ENCODE results near the gene COL9A2.

COL9A2 gene

GRCh38 chr1:40360631-40361030, 43.5 kb upstream of the COL9A2 start:
- Histone ChIP-seq H3K79me2 (ENCODE audit: insufficient read depth, low read length) (no peaks in the 10 kb centered on the region), H3K4me2 (ENCODE audit: low read depth, low read length, poor library complexity, severe bottlenecking) (no peak overlapping the region), H3K27ac (ENCODE audit: low read depth, low read length) (no peak overlapping the region), H3K36me3 (ENCODE audit: low read length) (no peaks in the 10 kb centered on the region), H4K20me1 (ENCODE audit: low read depth, low read length) (no peaks in the 10 kb centered on the region), H3K27me3 (ENCODE audit: low read length) (no peaks in the 10 kb centered on the region), H3K4me3 (ENCODE audit: insufficient read depth, low read length, poor library complexity, severe bottlenecking) (no peak overlapping the region), H3K9me2 (replicated peaks; ENCODE audit: insufficient read depth, low read length) (no peaks in the 10 kb centered on the region), H3F3A (ENCODE audit: insufficient read depth) (no peaks in the 10 kb centered on the region), H3K9ac (ENCODE audit: low read length) (no peak overlapping the region), H2AFZ (ENCODE audit: low read depth, low read length, severe bottlenecking) (no peak overlapping the region), H3K9me3 (ENCODE audit: insufficient read depth, low read length) (peaks cover 9% of the 10 kb centered on the region; the same call in 1 of the 2 replicates)
- TF ChIP-seq EZH2phosphoT487 (conservative IDR thresholded peaks at IDR 0.05; ENCODE audit: low read length) (no peak), CTCF (IDR thresholded peaks at IDR 0.05; ENCODE audit: insufficient read depth, low read length, poor library complexity, severe bottlenecking) (no peak)

DNA sequence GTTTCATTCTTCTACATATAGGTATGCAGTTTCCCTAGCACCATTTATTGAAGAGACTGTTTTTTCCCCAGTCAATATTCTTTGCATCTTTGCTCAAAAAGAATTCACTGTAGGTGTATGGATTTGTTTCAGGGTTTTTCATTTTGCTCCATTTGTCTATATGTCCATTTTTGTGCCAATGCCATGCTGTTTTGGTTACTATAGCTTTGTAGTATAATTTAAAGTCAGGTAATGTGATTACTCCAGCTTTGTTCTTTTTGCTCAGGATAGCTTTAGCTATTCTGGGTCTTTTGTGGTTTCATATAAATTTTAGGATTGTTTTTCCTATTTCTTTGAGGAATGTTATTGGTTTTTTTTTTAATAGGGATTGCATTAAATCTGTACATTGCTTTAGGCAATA, 40.5 kb upstream of the COL9A2 start:
- Histone ChIP-seq H4K20me1 (ENCODE audit: low read depth, low read length) (no peaks in the 10 kb centered on the region), H3K79me2 (ENCODE audit: insufficient read depth, low read length) (no peaks in the 10 kb centered on the region), H3K9ac (ENCODE audit: low read length) (no peak overlapping the region), H3K4me3 (ENCODE audit: insufficient read depth, low read length, poor library complexity, severe bottlenecking) (no peak overlapping the region), H3K9me3 (ENCODE audit: insufficient read depth, low read length) (peaks cover 9% of the 10 kb centered on the region; the same call in 1 of the 2 replicates), H3K27me3 (ENCODE audit: low read length) (no peaks in the 10 kb centered on the region), H3K4me2 (ENCODE audit: low read depth, low read length, poor library complexity, severe bottlenecking) (no peak overlapping the region), H3K36me3 (ENCODE audit: low read length) (no peaks in the 10 kb centered on the region), H3K27ac (ENCODE audit: low read depth, low read length) (no peak overlapping the region), H3K9me2 (replicated peaks; ENCODE audit: insufficient read depth, low read length) (no peaks in the 10 kb centered on the region), H2AFZ (ENCODE audit: low read depth, low read length, severe bottlenecking) (no peak overlapping the region), H3F3A (ENCODE audit: insufficient read depth) (no peaks in the 10 kb centered on the region)
- TF ChIP-seq CTCF (IDR thresholded peaks at IDR 0.05; ENCODE audit: insufficient read depth, low read length, poor library complexity, severe bottlenecking) (no peak), EZH2phosphoT487 (conservative IDR thresholded peaks at IDR 0.05; ENCODE audit: low read length) (no peak)

DNA sequence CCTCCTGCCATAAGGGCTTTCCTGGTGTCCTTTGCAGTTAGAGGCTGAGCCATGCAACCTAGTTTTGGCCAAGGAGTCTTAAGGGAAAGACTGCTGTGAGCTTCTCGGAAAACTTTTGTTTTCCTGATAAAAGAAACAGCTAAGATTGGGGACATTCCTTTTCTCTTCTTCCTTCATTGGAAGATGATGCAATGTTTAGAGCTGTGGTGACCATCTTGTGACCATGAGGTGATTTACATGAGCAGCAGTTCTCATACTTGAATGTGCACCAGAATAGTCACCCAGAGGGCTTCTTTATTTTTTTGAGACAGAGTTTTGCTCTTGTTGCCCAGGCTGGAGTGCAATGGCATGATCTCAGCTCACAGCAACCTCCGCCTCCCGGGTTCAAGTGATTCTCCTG, 36.0 kb upstream of the COL9A2 start:
- Histone ChIP-seq H3K36me3 (ENCODE audit: low read length) (no peaks in the 10 kb centered on the region), H3K9me3 (ENCODE audit: insufficient read depth, low read length) (peaks cover 8% of the 10 kb centered on the region; the same call in 1 of the 2 replicates), H3F3A (ENCODE audit: insufficient read depth) (no peaks in the 10 kb centered on the region), H3K9me2 (replicated peaks; ENCODE audit: insufficient read depth, low read length) (no peaks in the 10 kb centered on the region), H4K20me1 (ENCODE audit: low read depth, low read length) (no peaks in the 10 kb centered on the region), H3K4me3 (ENCODE audit: insufficient read depth, low read length, poor library complexity, severe bottlenecking) (no peak overlapping the region), H3K27ac (ENCODE audit: low read depth, low read length) (no peak overlapping the region), H2AFZ (ENCODE audit: low read depth, low read length, severe bottlenecking) (no peak overlapping the region), H3K9ac (ENCODE audit: low read length) (no peak overlapping the region), H3K79me2 (ENCODE audit: insufficient read depth, low read length) (no peaks in the 10 kb centered on the region), H3K4me2 (ENCODE audit: low read depth, low read length, poor library complexity, severe bottlenecking) (no peak overlapping the region), H3K27me3 (ENCODE audit: low read length) (no peaks in the 10 kb centered on the region)
- TF ChIP-seq CTCF (IDR thresholded peaks at IDR 0.05; ENCODE audit: insufficient read depth, low read length, poor library complexity, severe bottlenecking) (no peak), EZH2phosphoT487 (conservative IDR thresholded peaks at IDR 0.05; ENCODE audit: low read length) (no peak)

Data from SU-DHL-6 (cell line).